NB4 (cell line): Measurements from ENCODE around the gene JADE3.

Experiments
- DNase-seq: peaks from one replicate; pipeline ENCODE4 v3.0.0; 2010; ENCODE audit warnings: low read depth
- H3K4me3 ChIP-seq: one replicate; pipeline ENCODE4 v1.5.1; 2011; ENCODE audit warnings: mild to moderate bottlenecking, low read depth, low read length, moderate library complexity
- CTCF ChIP-seq: IDR thresholded peaks from one replicate; pipeline ENCODE4 v1.5.1; 2012; ENCODE audit warnings: low read depth, low read length
- MYC ChIP-seq: IDR thresholded peaks from 2 replicates; pipeline ENCODE4 v1.6.1; 2011; ENCODE audit warnings: low read depth, low read length
- POLR2A ChIP-seq: IDR thresholded peaks from 2 replicates; pipeline ENCODE4 v1.6.1; 2011; ENCODE audit warnings: mild to moderate bottlenecking; ENCODE audit not compliant: insufficient read length; ENCODE audit errors: extremely low read depth
- TF ChIP-seq, protein P1 (sequence below): IDR thresholded peaks from 2 replicates; pipeline ENCODE4 v1.6.1; 2011; ENCODE audit warnings: low read depth, low read length

JADE3 gene

DNA sequence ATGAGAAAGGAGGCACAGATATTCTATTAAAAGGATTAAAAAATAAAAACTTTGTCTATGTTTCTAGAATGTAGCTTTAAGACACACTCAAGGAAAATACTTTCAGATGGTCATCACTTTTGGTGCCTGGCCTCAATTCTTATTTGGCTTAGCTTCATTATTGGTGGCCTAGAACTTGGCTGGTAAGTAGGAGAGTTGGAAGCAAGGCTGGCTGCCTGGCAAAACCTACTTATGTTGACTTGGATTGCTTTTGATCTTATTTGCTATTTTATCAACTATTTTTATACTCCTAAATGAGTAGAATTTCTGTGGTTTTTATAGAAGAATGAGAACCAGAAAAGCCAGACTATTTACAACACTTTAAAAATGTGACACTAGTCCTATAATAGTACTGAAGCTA, 35.3 kb upstream of the JADE3 start:
- no peak for DNase-seq
- no peak overlapping the region for H3K4me3 ChIP-seq
- TF ChIP-seq MYC (no peak), CTCF (no peak), POLR2A (no peak)
- TF ChIP-seq, protein P1, sequence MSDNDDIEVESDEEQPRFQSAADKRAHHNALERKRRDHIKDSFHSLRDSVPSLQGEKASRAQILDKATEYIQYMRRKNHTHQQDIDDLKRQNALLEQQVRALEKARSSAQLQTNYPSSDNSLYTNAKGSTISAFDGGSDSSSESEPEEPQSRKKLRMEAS = no peak

GRCh38 chrX:46882266-46882665, 30.0 kb upstream of the JADE3 start:
- DNase-seq = no peak
- TF ChIP-seq POLR2A = no peak
- no peak for TF ChIP-seq CTCF
- no peak for TF ChIP-seq MYC
- TF ChIP-seq, protein P1 = no peak
- H3K4me3 ChIP-seq = no peak overlapping the region

GRCh38 chrX:46884799-46885198, 27.4 kb upstream of the JADE3 start:
- no peak for DNase-seq
- no peak overlapping the region for H3K4me3 ChIP-seq
- TF ChIP-seq POLR2A (no peak), MYC (no peak), CTCF (no peak)
- TF ChIP-seq, protein P1 = no peak

GRCh38 chrX:46898207-46898606, 14.0 kb upstream of the JADE3 start:
- no peak for DNase-seq
- H3K4me3 ChIP-seq = no peak overlapping the region
- TF ChIP-seq, protein P1 = no peak
- TF ChIP-seq MYC (no peak), CTCF (no peak), POLR2A (no peak)

GRCh38 chrX:46903458-46904242, 8.6 kb upstream of the JADE3 start:
- DNase-seq = peak; percentile 75
- H3K4me3 ChIP-seq = peak overlapping the region; percentile 39
- TF ChIP-seq, protein P1 = peak; percentile 57
- TF ChIP-seq CTCF (peak; percentile 48), POLR2A (no peak)
